ENCODE results near the gene KNTC1. TPM values are rescaled to one million over a fixed set of nuclear protein-coding genes. Genes with fewer than 3 reads are reported as not detected.

Gene KNTC1
- total and polyA plus RNA-seq, 12 donors: 2.0 to 8.1 (median 3.0) TPM

- WGBS, 2 donors: 15 to 21% methylated on average over 8 of the region's 8 CpGs
- ATAC-seq: no peak
Measured at GRCh38 chr12:122523846-122524718, 3.0 kb upstream of the KNTC1 start.

GRCh38 chr12:122527478-122527944 is 462 bp downstream of the KNTC1 start:
- intact Hi-C loops (cut with DNase I): loop anchor here in 5 of 10 donors (2.0 to 10.0 kb wide), 2 partner anchors 225 to 227 kb away; partner anchors contain the start of gene DENR (in 5 of the 5)
- no peak for TF ChIP-seq CTCF (IDR thresholded peaks at IDR 0.05)
- Histone ChIP-seq H3K27ac (peak overlapping the region in 8 of 10 donors; percentile 18 to 100 (median 98)), H3K27me3 (no peaks in the 10 kb centered on the region), H3K4me1 (peaks cover 6 to 42% (median 40%) of the 10 kb centered on the region in 9 donors), H3K4me3 (peak overlapping the region; percentile 2 to 91 (median 74)), H3K9me3 (no peaks in the 10 kb centered on the region), H3K36me3 (peaks cover 0 to 46% (median 0%) of the 10 kb centered on the region in 9 donors)
- DNase-seq (no peak), ATAC-seq (no peak)
- 0 to 1% methylated on average over 21 of the region's 21 CpGs for WGBS, 2 donors

More at GRCh38 chr12:122523846-122524718, 3.0 kb upstream of the KNTC1 start:
- no peak for TF ChIP-seq CTCF (IDR thresholded peaks at IDR 0.05)
- Histone ChIP-seq H3K4me3 (peak overlapping the region in 9 of 10 donors; percentile 26 to 90 (median 71)), H3K9me3 (no peaks in the 10 kb centered on the region), H3K4me1 (peaks cover 6 to 70% (median 54%) of the 10 kb centered on the region in 9 donors), H3K27ac (peak overlapping the region in 4 of 10 donors; percentile 14 to 81 (median 46)), H3K36me3 (peaks cover 0 to 59% (median 27%) of the 10 kb centered on the region in 9 donors), H3K27me3 (no peaks in the 10 kb centered on the region)
- intact Hi-C loops (cut with DNase I): loop anchor here in 4 of 10 donors (2.0 to 10.0 kb wide), 2 partner anchors 19 to 231 kb away; partner anchors contain the start of gene DENR (in 4 of the 4)
- DNase-seq: no peak

- no peak for ATAC-seq
- H3K36me3 ChIP-seq: peaks cover 0 to 48% (median 0%) of the 10 kb centered on the region in 9 donors
- 92 to 97% methylated on average over 7 of the region's 7 CpGs for WGBS, 2 donors
Measured at GRCh38 chr12:122528582-122528981, 1.5 kb downstream of the KNTC1 start.

More at GRCh38 chr12:122528582-122528981, 1.5 kb downstream of the KNTC1 start:
- no peak for DNase-seq
- H3K4me1 ChIP-seq: peaks cover 6 to 31% (median 29%) of the 10 kb centered on the region in 9 donors
- no peaks in the 10 kb centered on the region for H3K27me3 ChIP-seq
- intact Hi-C loops (cut with DNase I): loop anchor here in 4 of 10 donors (10.0 kb wide), 1 partner anchor 226 kb away; the partner anchor contains the start of gene DENR (in 4 of the 4)
- no peak for TF ChIP-seq CTCF (IDR thresholded peaks at IDR 0.05)
- no peak overlapping the region for H3K27ac ChIP-seq
- H3K4me3 ChIP-seq: no peak overlapping the region
- no peaks in the 10 kb centered on the region for H3K9me3 ChIP-seq

All from heart right ventricle (tissue), 16 donors.